ENCODE measurements around the gene NHLH2.

Gene NHLH2

DNA sequence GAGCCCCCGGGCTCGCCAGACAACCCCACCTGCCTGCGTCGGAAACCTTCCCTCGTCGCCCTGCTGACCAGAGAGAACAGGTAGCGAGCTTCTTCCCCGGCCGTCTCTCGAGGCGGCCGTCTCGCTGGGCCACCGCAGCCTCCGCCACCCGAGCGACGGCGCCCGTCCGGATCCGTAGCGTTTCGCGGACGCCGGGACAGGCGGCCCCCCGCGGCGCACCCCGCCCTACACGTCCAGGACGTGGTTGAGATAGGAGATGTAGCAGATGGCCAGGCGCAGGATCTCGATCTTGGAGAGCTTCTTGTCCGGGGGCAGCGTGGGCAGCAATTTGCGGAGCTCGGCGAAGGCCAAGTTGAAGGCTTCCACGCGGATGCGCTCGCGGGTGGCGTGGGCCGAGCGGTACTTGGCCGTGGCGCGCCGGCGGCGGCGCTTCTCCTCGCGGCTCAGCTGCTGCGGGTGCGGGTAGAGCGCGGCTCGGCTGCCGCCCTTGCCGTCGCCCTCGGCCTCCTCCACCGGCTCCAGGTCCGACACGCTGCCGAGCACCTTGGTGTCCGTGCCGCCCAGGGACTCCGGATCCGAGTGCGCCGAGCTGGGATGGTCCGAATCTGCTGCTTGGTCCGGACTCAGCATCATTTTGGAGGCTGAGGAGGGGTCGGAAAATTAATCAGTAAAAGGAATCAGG lies 3.0 kb downstream of the NHLH2 start:
- DNase-seq, result no peak

- peak; percentile 28 for DNase-seq
Measured at GRCh38 chr1:115837341-115837739, 3.6 kb downstream of the NHLH2 start.

GRCh38 chr1:115833856-115834255 lies 7.1 kb downstream of the NHLH2 start:
- DNase-seq, result no peak

DNA sequence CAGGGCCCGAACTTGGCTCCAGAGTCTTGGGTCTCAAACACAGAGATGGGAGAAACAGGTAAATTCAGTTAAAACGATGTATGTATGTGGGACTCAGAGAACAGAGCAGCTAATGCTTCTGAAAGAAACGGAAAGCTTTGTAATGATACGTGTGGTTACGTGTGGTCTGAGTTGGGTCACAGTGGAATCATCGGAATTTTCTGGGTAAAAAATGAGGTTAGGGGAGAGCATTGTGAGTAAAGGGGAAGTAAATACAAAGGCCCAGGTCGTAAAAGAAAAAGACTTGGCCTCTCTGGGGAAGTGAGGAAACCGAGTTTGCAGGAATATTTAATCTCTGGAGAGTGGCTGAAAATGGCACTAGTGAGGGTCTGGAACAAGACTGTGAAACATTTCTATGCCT lies 8.3 kb downstream of the NHLH2 start:
- peak; percentile 40 for DNase-seq

DNA sequence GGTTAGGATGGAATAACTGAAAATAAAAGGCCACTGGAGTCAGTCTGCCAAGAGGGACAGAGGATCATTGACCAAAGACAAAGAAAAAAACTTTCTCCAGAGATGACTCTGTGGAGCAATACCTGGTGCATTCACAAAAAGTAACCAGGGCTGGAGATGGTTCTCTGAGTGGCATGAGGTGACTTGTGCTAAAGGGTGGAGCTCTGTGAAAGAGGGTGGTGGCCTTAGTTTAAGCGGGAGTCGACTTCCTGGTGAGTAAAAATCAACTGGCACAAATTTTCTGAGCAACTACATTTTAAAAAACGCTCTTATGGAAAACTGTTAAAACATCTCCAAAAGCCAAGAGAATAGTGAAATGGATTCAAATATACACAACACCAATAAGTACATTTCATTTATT lies 10.0 kb downstream of the NHLH2 start:
- no peak for DNase-seq

- DNase-seq, result no peak
Measured at GRCh38 chr1:115829947-115830346, 11.0 kb downstream of the NHLH2 start.

- DNase-seq, result peak; percentile 94
Measured at GRCh38 chr1:115829023-115829674, 11.8 kb downstream of the NHLH2 start.

DNA sequence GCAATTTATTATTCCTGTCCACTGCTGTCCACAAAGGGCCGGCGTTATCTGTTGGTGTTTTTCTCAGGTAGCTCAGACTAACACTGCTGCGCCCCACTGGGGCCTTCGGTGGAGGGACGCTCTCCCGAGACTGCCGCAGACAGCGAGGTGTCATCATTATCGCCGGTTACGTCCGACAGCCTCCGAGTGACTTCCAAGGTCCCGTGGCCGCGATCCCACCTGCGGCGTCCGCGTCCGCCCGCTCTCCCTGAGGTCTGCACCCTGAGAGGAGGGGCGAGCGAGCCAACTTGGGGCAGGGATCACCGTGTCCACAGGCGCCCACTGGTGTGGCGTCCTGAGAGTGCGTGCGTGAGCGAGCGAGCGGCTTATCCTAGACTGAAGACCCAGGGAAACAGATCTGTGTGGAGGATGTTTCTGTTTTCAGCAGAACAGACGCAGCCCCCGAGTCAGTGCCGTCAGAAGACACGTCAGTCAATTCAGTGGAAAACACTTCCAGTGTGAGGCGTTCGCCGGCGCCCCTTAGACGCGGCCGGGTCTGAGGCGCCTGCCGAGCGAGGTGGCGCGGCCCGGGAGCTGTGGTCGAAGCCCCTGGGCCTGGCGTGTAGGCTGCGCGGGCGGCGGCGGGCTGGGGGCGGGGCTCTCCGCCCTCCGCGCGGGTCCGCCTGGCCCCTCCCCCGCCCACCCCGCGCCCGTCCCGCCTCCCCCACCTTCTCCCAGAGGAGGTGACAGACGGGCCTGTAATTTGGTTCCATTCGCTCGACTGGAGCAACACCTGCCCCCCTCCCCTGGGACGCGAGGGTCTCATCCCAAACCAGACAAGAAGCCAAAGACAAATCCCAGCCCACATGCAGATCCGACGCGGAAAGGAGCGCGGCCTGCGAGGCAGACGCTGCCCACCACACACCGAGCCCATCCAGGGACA lies 12.6 kb downstream of the NHLH2 start:
- peak; percentile 18 for DNase-seq

DNA sequence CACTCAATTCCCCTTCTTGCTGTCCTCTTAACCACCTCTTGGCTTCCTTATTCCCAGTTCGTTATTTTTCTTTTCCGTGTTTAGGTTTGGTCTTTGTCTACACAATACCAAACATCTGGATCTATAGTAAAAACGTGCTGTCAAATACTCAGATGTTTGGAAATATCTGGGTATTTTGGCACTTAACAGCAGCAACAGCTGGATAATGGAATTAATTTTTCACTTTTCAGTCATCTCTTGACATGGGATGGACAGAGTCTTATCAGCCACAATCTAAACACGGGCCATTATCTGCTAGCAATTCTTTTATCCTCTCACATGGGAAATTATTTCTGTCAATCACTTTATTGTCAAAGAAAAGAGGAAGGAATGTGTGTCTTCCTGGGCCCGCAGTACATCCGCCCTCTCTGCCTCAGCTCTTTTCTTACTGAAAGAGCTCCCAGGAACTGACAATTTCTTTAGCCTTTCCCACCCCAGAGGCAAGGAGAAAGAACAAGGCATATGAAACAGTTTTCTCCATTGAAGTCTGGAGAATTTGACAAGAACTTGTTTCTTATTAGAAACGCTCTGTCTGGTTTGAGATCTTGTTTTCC lies 13.4 kb downstream of the NHLH2 start:
- DNase-seq, result no peak

DNA sequence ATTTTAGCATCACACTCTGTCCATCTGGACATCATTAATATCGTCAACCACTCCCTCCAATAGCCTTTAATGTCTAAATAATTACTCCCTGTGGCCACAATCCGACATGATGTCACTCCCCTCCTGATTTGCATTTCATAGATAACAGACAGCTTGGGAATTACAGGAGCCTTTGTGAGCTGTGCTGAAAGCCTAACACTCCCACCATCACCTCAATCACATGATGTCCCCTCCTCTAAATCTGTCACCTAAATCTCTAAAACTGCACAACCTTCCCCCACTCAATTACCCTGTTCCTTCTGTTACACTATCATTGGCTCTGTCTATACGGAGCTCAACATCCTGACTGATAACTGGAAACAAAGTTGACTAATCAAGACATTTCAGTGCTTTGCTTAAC lies 14.3 kb downstream of the NHLH2 start:
- DNase-seq, result no peak

DNA sequence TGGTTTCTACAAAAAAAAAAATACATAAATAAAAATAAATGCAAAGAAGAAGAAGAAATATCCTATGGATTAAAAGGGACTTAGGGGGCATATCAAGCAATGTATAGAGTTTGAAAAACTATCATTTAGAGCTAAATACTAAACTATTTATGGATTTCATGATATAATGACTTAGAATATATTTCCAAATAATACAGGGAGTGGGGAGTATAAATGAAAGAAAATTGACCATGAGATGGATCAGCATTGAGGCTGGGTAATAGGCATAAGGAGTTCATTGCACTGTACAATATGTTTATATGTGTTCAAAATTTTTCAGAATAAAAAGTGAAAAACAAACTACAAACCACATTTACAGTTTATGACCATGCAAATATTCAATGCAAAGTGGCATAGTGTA lies 18.8 kb downstream of the NHLH2 start:
- DNase-seq, result no peak

DNA sequence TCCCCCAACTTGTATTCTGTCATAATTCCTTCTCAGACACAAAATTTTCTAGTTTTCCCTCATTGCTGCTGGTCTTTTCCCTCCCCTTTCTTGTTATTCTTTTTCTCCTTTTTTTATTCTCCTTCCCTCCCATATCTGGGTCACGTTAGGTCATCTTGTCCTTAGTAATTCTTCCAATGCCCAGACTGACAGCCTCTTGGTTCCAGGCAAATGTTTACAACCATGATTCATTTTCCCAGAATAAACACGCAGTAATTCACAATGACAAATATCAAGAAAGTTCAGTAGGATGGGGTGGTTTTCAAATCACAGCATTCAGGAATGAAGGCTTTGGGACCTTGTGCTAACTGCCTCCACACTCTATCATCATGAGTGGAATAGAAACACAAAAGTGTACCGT lies 25.2 kb downstream of the NHLH2 start:
- DNase-seq, result no peak

DNA sequence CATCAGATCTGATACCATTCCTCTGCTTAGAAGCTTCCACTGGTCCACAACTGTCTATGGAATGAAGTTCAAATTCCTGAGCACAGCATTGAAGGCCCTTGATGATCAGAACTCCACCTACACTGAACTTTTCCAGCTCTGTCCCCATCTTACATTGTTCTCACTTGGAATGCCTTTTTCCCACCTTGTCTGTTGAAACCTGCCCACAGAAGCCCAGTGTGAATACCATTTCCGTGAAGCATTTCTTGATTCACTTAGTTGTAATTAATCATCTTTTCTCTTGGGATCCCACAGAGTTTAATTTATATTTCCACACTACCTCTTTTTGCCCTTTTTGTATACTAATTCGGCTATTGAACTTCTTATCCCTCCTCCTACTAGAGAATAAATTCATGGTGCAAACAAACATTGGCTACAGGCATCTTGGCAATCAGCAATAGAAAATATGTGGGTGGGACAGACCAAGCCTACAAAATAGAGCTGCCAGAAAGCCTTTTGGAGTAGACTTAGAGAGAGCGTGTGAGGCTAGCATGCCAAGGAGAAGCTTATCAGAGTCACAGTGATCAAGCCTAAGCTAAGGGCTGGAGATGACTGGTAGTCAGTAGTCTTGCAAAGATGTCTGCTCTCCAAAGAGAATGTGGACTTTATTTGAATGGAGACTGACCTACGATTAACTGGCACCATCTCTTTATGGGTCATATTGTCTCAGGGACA lies 26.1 kb downstream of the NHLH2 start:
- DNase-seq, result no peak

DNA sequence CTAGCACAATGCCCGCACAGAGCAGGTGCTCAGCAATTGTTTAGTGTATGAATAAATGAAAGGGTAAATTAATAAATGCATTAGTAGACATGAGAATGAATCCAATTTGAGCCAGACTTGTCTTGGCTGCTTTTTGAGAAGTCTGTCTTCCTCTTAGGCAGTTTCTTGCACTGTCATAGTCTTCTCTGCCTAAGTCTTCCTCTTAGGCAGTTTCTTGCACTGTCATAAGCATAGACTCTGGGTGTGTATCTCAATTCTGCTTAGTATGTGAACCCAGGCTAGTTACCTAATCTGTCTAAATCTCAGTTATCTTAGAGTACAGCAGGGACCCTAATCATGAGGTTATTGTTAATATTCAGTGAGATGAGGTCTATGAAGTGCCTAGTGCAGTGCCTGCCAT lies 27.2 kb downstream of the NHLH2 start:
- DNase-seq, result no peak

- no peak for DNase-seq
Measured at GRCh38 chr1:115811140-115811828, 29.6 kb downstream of the NHLH2 start.

- no peak for DNase-seq
Measured at GRCh38 chr1:115810609-115811008, 30.3 kb downstream of the NHLH2 start.

DNA sequence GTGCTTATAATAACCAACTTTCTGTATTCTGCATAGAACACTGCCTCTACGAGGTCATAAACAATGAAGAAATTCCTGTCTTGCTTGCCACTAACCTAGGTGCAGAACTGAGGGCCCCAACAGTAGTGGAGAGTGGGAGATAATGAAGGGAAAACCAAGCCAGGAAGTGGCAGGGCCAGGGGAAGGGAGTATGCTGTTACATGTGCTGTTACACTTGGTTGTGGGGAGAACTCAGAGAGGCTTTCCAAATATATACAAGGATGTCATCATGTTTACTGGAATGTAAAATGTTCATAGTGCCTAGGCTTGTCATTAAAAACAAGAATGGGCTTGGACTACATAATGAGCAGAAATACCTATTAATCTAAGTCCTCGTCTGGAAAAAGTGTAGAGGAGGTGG lies 31.1 kb downstream of the NHLH2 start:
- DNase-seq, result no peak

- no peak for DNase-seq
Measured at GRCh38 chr1:115809076-115809475, 31.9 kb downstream of the NHLH2 start.

DNA sequence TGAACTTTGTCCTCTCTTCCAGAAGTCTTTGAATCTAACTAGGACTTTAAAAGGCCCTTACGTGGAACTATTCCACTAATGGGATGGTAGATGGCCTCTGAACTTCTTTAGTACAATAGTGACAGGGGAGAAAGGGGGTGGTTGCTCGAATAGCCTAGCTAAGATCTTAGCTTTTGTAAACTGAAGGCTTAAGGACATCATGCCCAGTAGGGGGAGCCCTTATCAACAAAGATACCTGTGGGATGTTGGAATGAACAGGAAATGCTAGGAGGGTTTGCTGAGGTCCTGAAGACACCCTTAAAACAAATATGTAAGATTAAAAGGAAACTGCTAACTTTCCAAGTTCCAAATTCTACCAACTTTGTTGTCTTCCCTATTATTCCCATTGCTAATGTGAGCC lies 33.2 kb downstream of the NHLH2 start:
- DNase-seq, result peak; percentile 76

DNA sequence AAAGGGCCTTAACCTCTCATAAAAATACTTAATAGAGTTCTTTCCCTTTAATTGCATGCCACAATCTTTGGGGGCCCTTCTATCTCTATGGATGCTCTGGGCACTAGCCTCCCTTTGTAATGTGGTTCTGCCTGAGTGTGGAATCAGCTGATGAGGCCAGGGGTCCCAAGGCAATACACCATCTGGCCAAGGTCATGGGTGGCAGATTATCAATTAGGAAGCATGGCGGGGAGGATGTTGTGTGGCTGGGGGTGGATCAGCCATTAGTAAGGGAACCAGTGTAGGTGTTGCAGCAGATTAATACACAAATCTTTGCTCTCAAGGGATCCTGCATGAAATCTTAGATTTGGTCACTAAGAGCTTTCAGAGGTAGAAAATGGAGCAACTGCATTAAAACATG lies 35.3 kb downstream of the NHLH2 start:
- DNase-seq, result no peak

- DNase-seq, result no peak
Measured at GRCh38 chr1:115802416-115802815, 38.5 kb downstream of the NHLH2 start.

DNA sequence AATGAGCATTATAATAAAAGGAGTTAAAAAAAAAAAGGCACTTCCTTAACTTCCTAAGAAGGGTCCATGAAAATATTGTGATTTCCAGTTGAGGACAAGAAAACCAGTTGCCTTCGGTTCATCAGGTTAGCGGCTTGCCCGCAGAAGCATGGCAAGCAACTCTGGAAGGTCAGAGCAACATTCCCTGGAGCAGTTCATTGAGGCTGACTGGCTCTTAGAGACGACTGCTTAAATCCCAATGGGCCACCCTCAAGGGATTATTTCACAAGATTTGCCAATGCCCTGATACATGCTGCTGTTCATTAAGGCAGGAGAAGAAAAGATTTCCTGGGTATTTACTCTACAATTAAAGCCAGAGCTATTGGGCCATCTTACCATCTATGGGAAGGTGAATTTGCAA lies 43.4 kb downstream of the NHLH2 start:
- no peak for DNase-seq
